H1 (cell line): ENCODE results near the gene GSTT2. TPM values are rescaled to one million over a fixed set of nuclear protein-coding genes. Genes with fewer than 3 reads are reported as not detected.
"Not testable (repeated sequence)": the region's sequence is repeated elsewhere in the genome, so short reads cannot be mapped to it uniquely, and the experiment has no call there.

Experiments
- CTCF ChIA-PET: fragments of 300-600 bp; sonication (Branson Sonifier 250); formaldehyde crosslinking; loops from one replicate; lab custom pipeline; 2021; ENCODE audit not compliant: partially characterized antibody; lab: Charles Lee
- POLR2A ChIA-PET: fragments of 300-600 bp; sonication (Branson Sonifier 250); formaldehyde crosslinking; loops from one replicate; lab custom pipeline; 2021; ENCODE audit warnings: inconsistent platforms; ENCODE audit not compliant: partially characterized antibody; lab: Charles Lee
- DNase-seq, 2 experiments: peaks; one replicate each; pipeline versions ENCODE4 v3.0.0 to v3.0.0-alpha.2; 2010 to 2022; ENCODE audit warnings: low spot score in 2 of 2, low read depth in 1 of 2, mixed read lengths in 1 of 2
- FAIRE-seq: peaks from 2 replicates; lab custom pipeline; 2011; peaks lifted over from hg19 to GRCh38; lab: Jason Lieb, UNC
- H2AFZ ChIP-seq: 2 replicates; pipeline ENCODE4 v1.8.1; 2012; ENCODE audit warnings: low read length, inconsistent platforms
- H2AK5ac ChIP-seq: 2 replicates; pipeline ENCODE4 v1.6.1; 2013; ENCODE audit warnings: low read depth, low read length
- H2BK120ac ChIP-seq: replicated peaks from 2 replicates; pipeline ENCODE3; 2013; ENCODE audit warnings: low read depth, low read length, inconsistent platforms
- H2BK12ac ChIP-seq: 2 replicates; pipeline ENCODE4 v1.6.1; 2013; ENCODE audit warnings: low read depth, low read length
- H2BK15ac ChIP-seq: 2 replicates; pipeline ENCODE4 v1.6.1; 2013; ENCODE audit warnings: low read length
- H2BK20ac ChIP-seq: 2 replicates; pipeline ENCODE4 v1.6.1; 2013; ENCODE audit warnings: low read length
- H2BK5ac ChIP-seq: 2 replicates; pipeline ENCODE4 v1.6.1; 2013; ENCODE audit warnings: low read depth, low read length
- H3K14ac ChIP-seq: 2 replicates; pipeline ENCODE4 v1.6.1; 2013; ENCODE audit warnings: inconsistent platforms; ENCODE audit not compliant: insufficient read length
- H3K18ac ChIP-seq: 2 replicates; pipeline ENCODE4 v1.6.1; 2013; ENCODE audit warnings: low read length; ENCODE audit errors: extremely low read depth
- H3K23ac ChIP-seq: 2 replicates; pipeline ENCODE4 v1.6.1; 2013; ENCODE audit warnings: inconsistent platforms; ENCODE audit not compliant: insufficient read length
- H3K23me2 ChIP-seq: 2 replicates; pipeline ENCODE4 v1.6.1; 2013; ENCODE audit warnings: low read depth, low read length
- H3K27ac ChIP-seq: 2 replicates; pipeline ENCODE4 v1.6.1; 2011; ENCODE audit warnings: low read depth, low read length, inconsistent platforms
- H3K27me3 ChIP-seq, 4 experiments: replicated peaks in 1 of 4; 1 replicate in 1 of 4; 2 replicates in 3 of 4; pipeline versions ENCODE4 v1.6.1 to v1.8.1; 2011 to 2013; ENCODE audit warnings: low read length in 3 of 4, mild to moderate bottlenecking in 3 of 4, inconsistent platforms in 2 of 4, mixed read lengths in 2 of 4, moderate library complexity in 1 of 4; ENCODE audit not compliant: control insufficient read depth in 3 of 4, insufficient read depth in 3 of 4; ENCODE audit errors: extremely low read depth in 1 of 4
- H3K36me3 ChIP-seq, 4 experiments: 2 replicates each; pipeline versions ENCODE4 v1.6.1 to v1.8.1; 2011 to 2013; ENCODE audit warnings: mild to moderate bottlenecking in 4 of 4, low read length in 3 of 4, moderate library complexity in 2 of 4, control low read depth in 1 of 4, inconsistent platforms in 1 of 4; ENCODE audit not compliant: insufficient read depth in 4 of 4, control insufficient read depth in 2 of 4
- H3K4ac ChIP-seq: replicated peaks from 2 replicates; pipeline ENCODE3; 2013; ENCODE audit warnings: low read length, low read depth, mixed read lengths, inconsistent platforms; ENCODE audit not compliant: insufficient read length
- H3K4me1 ChIP-seq, 4 experiments: replicated peaks in 1 of 4; 1 replicate in 1 of 4; 2 replicates in 3 of 4; pipeline versions ENCODE4 v1.6.1 to v1.8.1; 2011 to 2013; ENCODE audit warnings: low read length in 3 of 4, inconsistent platforms in 2 of 4, mixed read lengths in 1 of 4; ENCODE audit not compliant: insufficient read depth in 4 of 4, control insufficient read depth in 3 of 4
- H3K4me2 ChIP-seq, 2 experiments: 2 replicates each; pipeline versions ENCODE4 v1.6.1 to v1.8.1; 2011 to 2013; ENCODE audit warnings: low read depth in 2 of 2, low read length in 2 of 2, control low read depth in 1 of 2, inconsistent platforms in 1 of 2, mild to moderate bottlenecking in 1 of 2; ENCODE audit not compliant: insufficient read depth in 1 of 2
- H3K4me3 ChIP-seq, 4 experiments: fragments of 200-600, 300-600 bp in 1 of 4; sonication (generic), shearing (Covaris generic), sonication (Bioruptor Twin) in 1 of 4; 2 replicates each; pipeline versions ENCODE4 v1.5.1 to v1.8.1; 2011 to 2016; ENCODE audit warnings: low read length in 4 of 4, low read depth in 3 of 4, control low read depth in 2 of 4, inconsistent platforms in 2 of 4, mild to moderate bottlenecking in 2 of 4, mixed read lengths in 1 of 4, moderate library complexity in 1 of 4; ENCODE audit not compliant: insufficient read depth in 2 of 4; ENCODE audit errors: extremely low read depth in 1 of 4
- H3K56ac ChIP-seq: replicated peaks from 2 replicates; pipeline ENCODE3; 2013; ENCODE audit warnings: low read depth, mild to moderate bottlenecking, mixed read lengths, low read length, inconsistent platforms; ENCODE audit not compliant: insufficient read length
- H3K79me1 ChIP-seq: 2 replicates; pipeline ENCODE4 v1.6.1; 2013; ENCODE audit warnings: low read depth, low read length, control low read depth
- H3K79me2 ChIP-seq, 2 experiments: 2 replicates each; pipeline versions ENCODE4 v1.6.1 to v1.8.1; 2012 to 2013; ENCODE audit warnings: low read length in 2 of 2, mild to moderate bottlenecking in 2 of 2, inconsistent platforms in 1 of 2; ENCODE audit not compliant: insufficient read depth in 2 of 2, control insufficient read depth in 1 of 2
- H3K9ac ChIP-seq, 4 experiments: replicated peaks in 1 of 4; 1 replicate in 1 of 4; 2 replicates in 3 of 4; pipeline versions ENCODE4 v1.6.1 to v1.8.1; 2011 to 2013; ENCODE audit warnings: low read depth in 3 of 4, low read length in 3 of 4, control low read depth in 2 of 4, mild to moderate bottlenecking in 2 of 4, moderate library complexity in 2 of 4, inconsistent platforms in 1 of 4; ENCODE audit errors: extremely low read depth in 1 of 4
- H3K9me3 ChIP-seq, 2 experiments: 2 replicates each; pipeline versions ENCODE4 v1.6.1 to v1.8.1; 2012 to 2013; ENCODE audit warnings: mild to moderate bottlenecking in 2 of 2, moderate library complexity in 2 of 2, control low read depth in 1 of 2, inconsistent platforms in 1 of 2, low read depth in 1 of 2, low read length in 1 of 2, mixed read lengths in 1 of 2; ENCODE audit not compliant: insufficient read depth in 2 of 2
- H4K20me1 ChIP-seq, 2 experiments: replicated peaks in 1 of 2; 2 replicates each; pipeline versions ENCODE3 to v1.8.1; 2011 to 2013; ENCODE audit warnings: inconsistent platforms in 2 of 2, low read length in 2 of 2, mild to moderate bottlenecking in 1 of 2; ENCODE audit not compliant: insufficient read depth in 2 of 2, control insufficient read depth in 1 of 2
- H4K5ac ChIP-seq: 2 replicates; pipeline ENCODE4 v1.6.1; 2013; ENCODE audit warnings: low read length, low read depth, mixed read lengths, inconsistent platforms; ENCODE audit not compliant: insufficient read length
- H4K8ac ChIP-seq: 2 replicates; pipeline ENCODE4 v1.8.0; 2013; ENCODE audit warnings: mild to moderate bottlenecking, moderate library complexity, low read length, inconsistent platforms; ENCODE audit not compliant: insufficient read depth; ENCODE audit errors: extremely low read depth
- H4K91ac ChIP-seq: replicated peaks from 2 replicates; pipeline ENCODE3; 2013; ENCODE audit warnings: low read length, mixed read lengths, inconsistent platforms; ENCODE audit not compliant: insufficient read length
- WGBS, 2 experiments: shearing (Covaris generic) in 1 of 2; methylation state at CpG; one replicate each; pipeline versions ENCODE4 v1.1.6 to v1.1.7; 2013 to 2015; ENCODE audit warnings: low lambda C conversion rate in 2 of 2, mixed read lengths in 2 of 2, inconsistent platforms in 1 of 2, low coverage in 1 of 2, missing lambda C conversion rate in 1 of 2; ENCODE audit not compliant: insufficient replicate concordance in 2 of 2, insufficient coverage in 1 of 2, insufficient read length in 1 of 2; ENCODE audit errors: extremely low coverage in 1 of 2, missing lambda C conversion rate in 1 of 2; 5-methylcytosine and 5-hydroxymethylcytosine counted together
- polyA plus RNA-seq, 7 experiments: library from polyadenylated mRNA; depleted of rRNA in 3 of 7; stranded (reverse) in 5 of 7; unstranded in 2 of 7; fragments of >200 nt in 5 of 7; fragments of 200-250 nt in 2 of 7; gene quantifications; 1 replicate in 5 of 7; 2 replicates in 1 of 7; 4 replicates in 1 of 7; pipeline versions ENCODE4 v1.2.1 to v1.2.3, GENCODE V29; 2011 to 2013; ENCODE audit warnings: missing spikeins in 2 of 7, mixed read lengths in 2 of 7
- total RNA-seq: library from RNA; stranded (reverse); fragmentation: NEBNext Ultra II Directional; extraction: Animal tissue kit (Norgen Biotek cat#: 25700); gene quantifications from 2 replicates; pipeline ENCODE4 v1.2.1, GENCODE V29; 2021

The GSTT2 gene
- total and polyA plus RNA-seq, 2 of the 8 experiments (the other 6 are each of a cell fraction or from before 2014, with no cell fraction given): 1.1 to 1.5 TPM

GRCh38 chr22:23954991-23955305, 25.0 kb upstream of the GSTT2 start:
- H3K79me1 ChIP-seq, H3K27ac ChIP-seq, H2AFZ ChIP-seq, H3K4me3 ChIP-seq, H4K20me1 ChIP-seq, H3K23me2 ChIP-seq, H3K23ac ChIP-seq, POLR2A ChIA-PET, FAIRE-seq, H3K36me3 ChIP-seq, H3K9ac ChIP-seq, CTCF ChIA-PET, H3K56ac ChIP-seq, H3K27me3 ChIP-seq, H4K8ac ChIP-seq, H3K9me3 ChIP-seq, H3K79me2 ChIP-seq, DNase-seq, H3K14ac ChIP-seq: not testable (repeated sequence)
- H3K4me1 ChIP-seq: peaks cover 3 to 10% (median 6%) of the 10 kb centered on the region in 4 experiments
- peak overlapping the region; percentile 62 for H3K18ac ChIP-seq
- H2BK15ac ChIP-seq: peak overlapping the region; percentile 55; the same call in 1 of the 2 replicates
- H2BK120ac ChIP-seq: peak overlapping the region; percentile 47
- H3K4ac ChIP-seq: peak overlapping the region; percentile 85
- peak overlapping the region; percentile 73 for H2BK20ac ChIP-seq
- whole genome bisulfite sequencing, 2 experiments: 57% methylated on average over 6 of the region's 6 CpGs; no CpG with 5 or more reads in 1 of the 2 experiments
- peak overlapping the region; percentile 45 for H4K5ac ChIP-seq
- peak overlapping the region; percentile 97 for H2AK5ac ChIP-seq
- H2BK5ac ChIP-seq: peak overlapping the region; percentile 98
- H4K91ac ChIP-seq: peak overlapping the region; percentile 52
- H2BK12ac ChIP-seq: peak overlapping the region; percentile 99
- peak overlapping the region; percentile 51 to 54 for H3K4me2 ChIP-seq

GRCh38 chr22:23955886-23956285, 24.0 kb upstream of the GSTT2 start:
- H3K18ac ChIP-seq, H3K9ac ChIP-seq, H3K4ac ChIP-seq, H3K79me1 ChIP-seq, H4K5ac ChIP-seq, H3K36me3 ChIP-seq, H2BK120ac ChIP-seq, H2BK12ac ChIP-seq, H4K91ac ChIP-seq, H3K27ac ChIP-seq, H3K9me3 ChIP-seq, H4K8ac ChIP-seq, POLR2A ChIA-PET, H3K23me2 ChIP-seq, H2AFZ ChIP-seq, H3K56ac ChIP-seq, H3K79me2 ChIP-seq, H2AK5ac ChIP-seq, DNase-seq, H2BK15ac ChIP-seq, H3K27me3 ChIP-seq, FAIRE-seq, H3K23ac ChIP-seq, H2BK5ac ChIP-seq, H2BK20ac ChIP-seq, H3K14ac ChIP-seq, H4K20me1 ChIP-seq: not testable (repeated sequence)
- CTCF ChIA-PET: interaction anchor here (0.6 to 1.3 kb wide), 8 partner anchors 26 to 317 kb away, joined by 3 to 5 read pairs (median 3); no protein-coding TSS in a partner anchor
- H3K4me2 ChIP-seq: peak overlapping the region; percentile 0 to 56; a peak in 3 of 4 replicates
- WGBS, 2 experiments: 8% methylated on average over 7 of the region's 8 CpGs; no CpG with 5 or more reads in 1 of the 2 experiments
- H3K4me3 ChIP-seq: peak overlapping the region in 1 of 4 experiments; percentile 51; a peak in 1 of 8 replicates
- peaks cover 3 to 10% (median 6%) of the 10 kb centered on the region in 4 experiments for H3K4me1 ChIP-seq
